ENCODE results near the gene RBM28. TPM values are rescaled to one million over a fixed set of nuclear protein-coding genes. Genes with fewer than 3 reads are reported as not detected.

The RBM28 gene
- total RNA-seq, 1 donor from 2014 or later, result 6.7 TPM

GRCh38 chr7:128260069-128260795 lies 83.5 kb downstream of the RBM28 start:
- no peak for DNase-seq (ENCODE audit: low spot score)

DNA sequence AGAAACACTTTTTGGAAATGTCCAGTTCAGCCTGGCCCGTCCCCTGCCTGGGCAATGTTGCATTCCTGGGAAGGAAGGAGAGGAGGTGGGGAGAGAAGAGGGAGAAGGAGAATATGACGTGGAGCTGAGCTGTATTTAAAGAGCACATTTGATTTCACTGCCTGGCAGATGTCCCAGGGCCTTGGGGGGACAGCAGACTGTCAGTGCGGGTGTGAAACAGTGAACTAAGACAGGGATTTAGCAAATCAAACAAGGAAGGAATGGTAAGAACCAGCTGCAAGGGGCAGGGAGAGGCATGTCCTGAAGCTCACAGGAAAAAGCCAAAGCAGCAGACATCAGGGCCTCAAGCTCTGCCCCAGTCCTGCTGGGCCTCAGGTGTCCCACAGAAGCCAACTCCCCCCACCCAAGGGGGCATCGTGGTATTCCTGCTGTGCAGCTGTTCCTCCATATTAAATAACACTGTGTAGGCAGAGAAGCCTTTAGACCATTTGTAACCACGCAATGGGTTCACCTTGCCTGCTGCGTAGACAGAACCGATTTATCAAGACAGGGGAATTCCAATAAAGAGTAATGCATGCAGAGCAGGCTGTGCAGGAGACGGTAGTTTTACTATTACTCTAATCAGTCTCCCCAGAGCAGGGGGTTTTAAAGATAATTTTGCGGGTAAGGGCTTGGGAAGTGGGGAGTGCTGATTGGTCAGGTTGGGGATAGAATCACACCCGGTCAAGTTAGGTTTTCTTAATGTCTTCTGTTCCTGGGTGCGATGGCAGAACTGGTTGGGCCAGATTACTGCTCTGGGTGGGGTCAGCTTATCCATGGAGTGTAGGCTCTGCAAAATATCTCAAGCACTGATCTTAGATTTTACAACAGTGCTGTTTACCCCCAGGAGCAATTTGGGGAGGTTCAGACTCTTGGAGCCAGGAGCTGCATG lies 84.3 kb downstream of the RBM28 start:
- peak; percentile 92 for DNase-seq (ENCODE audit: low spot score)

GRCh38 chr7:128257458-128257857 lies 86.2 kb downstream of the RBM28 start:
- DNase-seq (ENCODE audit: low spot score), result no peak

- DNase-seq (ENCODE audit: low spot score), result no peak
These were observed 88.4 kb downstream of the RBM28 start for GRCh38 chr7:128255271-128255670.

DNA sequence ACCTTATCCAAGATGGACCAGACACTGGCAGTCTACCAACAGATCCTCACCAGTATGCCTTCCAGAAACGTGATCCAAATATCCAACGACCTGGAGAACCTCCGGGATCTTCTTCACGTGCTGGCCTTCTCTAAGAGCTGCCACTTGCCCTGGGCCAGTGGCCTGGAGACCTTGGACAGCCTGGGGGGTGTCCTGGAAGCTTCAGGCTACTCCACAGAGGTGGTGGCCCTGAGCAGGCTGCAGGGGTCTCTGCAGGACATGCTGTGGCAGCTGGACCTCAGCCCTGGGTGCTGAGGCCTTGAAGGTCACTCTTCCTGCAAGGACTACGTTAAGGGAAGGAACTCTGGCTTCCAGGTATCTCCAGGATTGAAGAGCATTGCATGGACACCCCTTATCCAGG lies 89.2 kb downstream of the RBM28 start:
- DNase-seq (ENCODE audit: low spot score), result no peak

GRCh38 chr7:128253701-128254100 lies 90.0 kb downstream of the RBM28 start:
- DNase-seq (ENCODE audit: low spot score), result no peak

GRCh38 chr7:128251337-128251736 lies 92.4 kb downstream of the RBM28 start:
- DNase-seq (ENCODE audit: low spot score), result no peak

Other genes with a start within 250 kb of the RBM28 start
- 2.2 TPM for gene LEP, start 102.6 kb downstream of the RBM28 start, total RNA-seq (ENCODE audit: insufficient read depth, low replicate concordance)
- 0.24 TPM for gene PRRT4, start 17.8 kb upstream of the RBM28 start, total RNA-seq (ENCODE audit: insufficient read depth, low replicate concordance)
- 35.6 TPM for gene IMPDH1, start 66.1 kb upstream of the RBM28 start, total RNA-seq (ENCODE audit: insufficient read depth, low replicate concordance)
- 72.0 TPM for gene HILPDA, start 112.0 kb upstream of the RBM28 start, total RNA-seq (ENCODE audit: insufficient read depth, low replicate concordance)
- gene METTL2B, start 132.8 kb upstream of the RBM28 start, total RNA-seq (ENCODE audit: insufficient read depth, low replicate concordance), result 18.3 TPM

Measured in umbilical cord (tissue), 2 donors.